ENCODE results near the gene LRRC46.

Gene LRRC46

GRCh38 chr17:47879028-47879585, 47.6 kb downstream of the LRRC46 start:
- DNase-seq = no peak

GRCh38 chr17:47879776-47880454, 48.4 kb downstream of the LRRC46 start:
- DNase-seq = no peak

GRCh38 chr17:47882247-47882646, 50.8 kb downstream of the LRRC46 start:
- no peak for DNase-seq

- no peak for DNase-seq
These were observed 51.5 kb downstream of the LRRC46 start for GRCh38 chr17:47882695-47883588.

- DNase-seq = no peak
These were observed 52.3 kb downstream of the LRRC46 start for GRCh38 chr17:47883589-47884426.

DNA sequence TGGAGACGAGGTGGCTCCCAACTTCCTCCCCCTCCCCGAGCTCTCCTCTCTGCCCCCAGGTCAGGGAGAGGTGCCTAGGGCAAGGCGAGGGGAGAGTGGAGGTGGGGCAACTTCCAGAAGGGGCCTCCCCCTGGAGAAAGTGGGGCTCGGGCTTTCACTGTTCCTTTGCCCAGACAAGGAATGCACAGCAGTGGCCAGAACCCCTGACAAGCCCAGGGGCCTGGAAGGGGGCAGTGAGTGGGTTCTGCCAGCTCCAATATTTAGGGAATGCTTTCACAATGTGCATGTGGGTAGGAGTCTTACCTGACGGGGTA, 52.9 kb downstream of the LRRC46 start:
- DNase-seq = no peak

GRCh38 chr17:47884905-47885730, 53.6 kb downstream of the LRRC46 start:
- peak in 1 of 4 experiments; percentile 6 for DNase-seq

Data from activated CD4-positive, CD25-positive, alpha-beta regulatory T cell (primary cell).